GM12878 (cell line): ENCODE measurements around the gene CCNA2. TPM values are rescaled to one million over a fixed set of nuclear protein-coding genes. Genes with fewer than 3 reads are reported as not detected.

Experiments
- ATAC-seq: fragments of 200-7000 bp; cut with Tn5 transposase; 3 replicates; pipeline ENCODE4 v1.9.1; 2020; ENCODE audit warnings: mild to moderate bottlenecking, moderate library complexity
- BruUV-seq: library from RNA; stranded (reverse); fragments of 400-500 nt; replicated peaks from 2 replicates; lab custom pipeline; 2021; lab: Mats Ljungman, UMichigan
- CTCF ChIA-PET: fragments of 300-600 bp; sonication (Branson Sonifier 250); formaldehyde crosslinking; extraction: SDS; loops from one replicate; lab custom pipeline; 2021; ENCODE audit warnings: inconsistent platforms; lab: Yijun Ruan, JAX
- POLR2A ChIA-PET: fragments of 350-600 bp; formaldehyde crosslinking; extraction: SDS; loops from one replicate; lab custom pipeline; 2021; ENCODE audit warnings: inconsistent platforms; lab: Charles Lee
- RAD21 ChIA-PET: fragments of 300-600 bp; sonication (Branson Sonifier 250); formaldehyde crosslinking; loops from one replicate; lab custom pipeline; 2023; ENCODE audit warnings: antibody characterized with exemption; ENCODE audit not compliant: unreplicated experiment; lab: Charles Lee
- SMC1A ChIA-PET: fragments of 300-600 bp; sonication (Branson Sonifier 250); formaldehyde crosslinking; loops from one replicate; lab custom pipeline; 2023; ENCODE audit not compliant: unreplicated experiment, uncharacterized antibody; lab: Charles Lee
- DNase-seq: peaks from one replicate; pipeline ENCODE4 v3.0.0-alpha.2; 2011; ENCODE audit warnings: low read depth, low spot score
- FAIRE-seq: peaks from 3 replicates; lab custom pipeline; 2011; peaks lifted over from hg19 to GRCh38; lab: Jason Lieb, UNC
- H2AFZ ChIP-seq: 2 replicates; pipeline ENCODE4 v1.6.0; 2011; ENCODE audit warnings: low read depth, low read length, control low read depth; ENCODE audit not compliant: control insufficient read depth
- H3K27ac ChIP-seq: 2 replicates; pipeline ENCODE4 v1.5.1; 2011; ENCODE audit warnings: control low read depth; ENCODE audit not compliant: control insufficient read depth, insufficient read depth
- H3K27me3 ChIP-seq, 2 experiments: replicated peaks in 1 of 2; 2 replicates each; pipeline versions ENCODE4 v1.6.0 to v1.6.1; 2011; ENCODE audit warnings: low read length in 1 of 2; ENCODE audit not compliant: control insufficient read depth in 2 of 2, insufficient read depth in 2 of 2
- H3K36me3 ChIP-seq, 2 experiments: 2 replicates each; pipeline ENCODE4 v1.5.1; 2011; ENCODE audit warnings: low read length in 1 of 2; ENCODE audit not compliant: control insufficient read depth in 2 of 2, insufficient read depth in 2 of 2
- H3K4me1 ChIP-seq: 2 replicates; pipeline ENCODE4 v1.6.1; 2011; ENCODE audit warnings: mild to moderate bottlenecking, low read length, moderate library complexity, mixed read lengths; ENCODE audit not compliant: control insufficient read depth, insufficient read depth
- H3K4me2 ChIP-seq: 2 replicates; pipeline ENCODE4 v1.6.0; 2011; ENCODE audit warnings: control low read depth; ENCODE audit not compliant: control insufficient read depth, insufficient read depth
- H3K4me3 ChIP-seq: fragments of 200-600 bp; sonication (generic); 2 replicates; pipeline ENCODE4 v1.5.1; 2016
- H3K79me2 ChIP-seq: 2 replicates; pipeline ENCODE4 v1.6.0; 2011; ENCODE audit warnings: low read length; ENCODE audit not compliant: control insufficient read depth, insufficient read depth
- H3K9ac ChIP-seq: 2 replicates; pipeline ENCODE4 v1.8.0; 2011; ENCODE audit warnings: low read length, control low read depth, mixed read lengths; ENCODE audit not compliant: control insufficient read depth, insufficient read depth
- H3K9me3 ChIP-seq: replicated peaks from 3 replicates; pipeline ENCODE4 v1.5.1; 2011; ENCODE audit warnings: mild to moderate bottlenecking, low read length; ENCODE audit not compliant: control insufficient read depth, insufficient read depth
- H4K20me1 ChIP-seq: 2 replicates; pipeline ENCODE4 v1.6.0; 2011; ENCODE audit not compliant: control insufficient read depth, insufficient read depth
- ZNF207 ChIP-seq: fragments of 450-650 bp; IDR thresholded peaks from 2 replicates; pipeline ENCODE4 v1.6.1; 2014; ENCODE audit warnings: antibody characterized with exemption, mild to moderate bottlenecking, borderline replicate concordance
- ZNF622 ChIP-seq: fragments of 450-650 bp; IDR thresholded peaks from 2 replicates; pipeline ENCODE4 v1.6.1; 2017; ENCODE audit warnings: mild to moderate bottlenecking, inconsistent platforms
- WGBS: methylation state at CpG from one replicate; pipeline ENCODE4 v1.1.6; 2016; ENCODE audit warnings: low lambda C conversion rate; ENCODE audit not compliant: insufficient replicate concordance, insufficient coverage; ENCODE audit errors: missing lambda C conversion rate; 5-methylcytosine and 5-hydroxymethylcytosine counted together
- in situ Hi-C: fragments of 300-500 bp; cut with MboI; formaldehyde crosslinking; loops from 9 replicates; pipeline ENCODE4 v1.14.3; 2018; ENCODE audit warnings: mixed read lengths
- intact Hi-C: fragments of 100-400 bp; cut with micrococcal nuclease; formaldehyde crosslinking; loops from one replicate; pipeline ENCODE4 v1.14.2; 2022; ENCODE audit not compliant: unreplicated experiment
- polyA plus RNA-seq, 11 experiments: library from polyadenylated mRNA; depleted of rRNA in 4 of 11; unstranded in 6 of 11; stranded (reverse) in 5 of 11; fragments of >200 nt; fragmentation: Nextera tagmentation in 4 of 11; fragmentation: Illumina TruSeq in 1 of 11; extraction: Ambion mirVana in 4 of 11; extraction: Trizol in 1 of 11; gene quantifications; 1 replicate in 1 of 11; 2 replicates in 10 of 11; pipeline versions ENCODE4 v1.2.1 to v1.2.3, GENCODE V29; 2011 to 2016; ENCODE audit warnings: inconsistent platforms in 2 of 11, missing spikeins in 2 of 11, low read depth in 1 of 11
- total RNA-seq, 4 experiments: library from RNA; depleted of rRNA in 3 of 4; stranded (reverse); fragments of >200 nt in 3 of 4; fragmentation: Illumina TruSeq in 1 of 4; extraction: Trizol in 1 of 4; gene quantifications; 2 replicates each; pipeline versions ENCODE4 v1.2.1 to v1.2.3, GENCODE V29; 2013 to 2021
- TF ChIP-seq, protein P1 (sequence below): fragments of 450-650 bp; formaldehyde crosslinking; IDR thresholded peaks from 2 replicates; pipeline ENCODE4 v1.4.0; 2020; ENCODE audit warnings: mild to moderate bottlenecking, moderate library complexity
- TF ChIP-seq, protein P2 (sequence below): fragments of 450-650 bp; IDR thresholded peaks from 2 replicates; pipeline ENCODE4 v1.6.1; 2017; ENCODE audit warnings: low read depth, mild to moderate bottlenecking, moderate library complexity

Gene CCNA2
- total and polyA plus RNA-seq, 10 of the 15 experiments (the other 5 are each of a cell fraction or from before 2014, with no cell fraction given): 21.8 to 153 (median 94.5) TPM

DNA sequence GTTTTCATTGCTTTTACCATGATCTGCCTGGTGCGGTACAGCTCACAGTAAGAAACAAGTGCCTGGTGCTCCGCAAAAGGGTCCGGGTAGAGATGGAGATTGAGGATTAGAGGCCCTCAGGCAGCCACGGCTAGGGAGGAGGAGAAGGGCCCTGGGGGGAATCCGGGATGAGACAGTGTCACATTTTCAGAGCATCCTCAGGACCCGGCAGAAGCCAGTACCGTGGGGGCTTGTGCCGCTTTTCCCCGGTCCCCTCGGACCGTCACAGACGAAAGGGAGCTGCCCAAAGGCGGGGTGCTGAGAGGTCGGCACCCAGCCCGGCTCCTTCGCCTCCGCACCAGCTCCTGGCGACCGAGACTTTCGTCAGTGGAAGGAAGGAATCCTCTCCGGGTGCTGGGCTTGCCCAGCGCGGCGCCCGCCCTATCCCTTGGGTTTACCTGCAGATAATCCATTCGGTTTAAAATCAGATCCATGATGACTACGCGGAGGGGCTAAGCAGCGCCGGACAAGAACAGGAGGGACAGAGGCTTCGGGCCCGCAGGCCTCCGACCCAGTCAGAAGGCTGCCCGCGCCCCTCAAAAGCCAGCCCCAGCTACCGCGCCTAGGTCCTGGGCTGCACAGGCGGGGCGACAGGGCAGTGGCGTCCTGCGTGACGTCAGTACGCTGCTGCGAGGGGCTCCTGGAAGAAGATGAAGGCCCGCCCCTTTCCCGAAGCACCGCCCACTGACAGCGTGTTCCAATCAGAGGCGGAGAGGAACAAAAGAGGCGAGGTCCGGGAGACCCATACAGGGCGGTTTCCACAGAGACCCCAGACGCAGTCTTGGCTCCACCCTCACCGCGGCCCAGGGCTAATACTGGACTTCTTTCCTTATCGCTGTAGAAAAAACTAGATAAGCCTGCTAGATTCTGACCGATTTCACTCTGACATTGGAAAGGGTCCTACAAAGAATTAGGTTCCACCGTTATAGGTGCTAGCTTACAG, 46.4 kb upstream of the CCNA2 start, which contains the start of gene BBS7 (continued):
- TF ChIP-seq, protein P1, sequence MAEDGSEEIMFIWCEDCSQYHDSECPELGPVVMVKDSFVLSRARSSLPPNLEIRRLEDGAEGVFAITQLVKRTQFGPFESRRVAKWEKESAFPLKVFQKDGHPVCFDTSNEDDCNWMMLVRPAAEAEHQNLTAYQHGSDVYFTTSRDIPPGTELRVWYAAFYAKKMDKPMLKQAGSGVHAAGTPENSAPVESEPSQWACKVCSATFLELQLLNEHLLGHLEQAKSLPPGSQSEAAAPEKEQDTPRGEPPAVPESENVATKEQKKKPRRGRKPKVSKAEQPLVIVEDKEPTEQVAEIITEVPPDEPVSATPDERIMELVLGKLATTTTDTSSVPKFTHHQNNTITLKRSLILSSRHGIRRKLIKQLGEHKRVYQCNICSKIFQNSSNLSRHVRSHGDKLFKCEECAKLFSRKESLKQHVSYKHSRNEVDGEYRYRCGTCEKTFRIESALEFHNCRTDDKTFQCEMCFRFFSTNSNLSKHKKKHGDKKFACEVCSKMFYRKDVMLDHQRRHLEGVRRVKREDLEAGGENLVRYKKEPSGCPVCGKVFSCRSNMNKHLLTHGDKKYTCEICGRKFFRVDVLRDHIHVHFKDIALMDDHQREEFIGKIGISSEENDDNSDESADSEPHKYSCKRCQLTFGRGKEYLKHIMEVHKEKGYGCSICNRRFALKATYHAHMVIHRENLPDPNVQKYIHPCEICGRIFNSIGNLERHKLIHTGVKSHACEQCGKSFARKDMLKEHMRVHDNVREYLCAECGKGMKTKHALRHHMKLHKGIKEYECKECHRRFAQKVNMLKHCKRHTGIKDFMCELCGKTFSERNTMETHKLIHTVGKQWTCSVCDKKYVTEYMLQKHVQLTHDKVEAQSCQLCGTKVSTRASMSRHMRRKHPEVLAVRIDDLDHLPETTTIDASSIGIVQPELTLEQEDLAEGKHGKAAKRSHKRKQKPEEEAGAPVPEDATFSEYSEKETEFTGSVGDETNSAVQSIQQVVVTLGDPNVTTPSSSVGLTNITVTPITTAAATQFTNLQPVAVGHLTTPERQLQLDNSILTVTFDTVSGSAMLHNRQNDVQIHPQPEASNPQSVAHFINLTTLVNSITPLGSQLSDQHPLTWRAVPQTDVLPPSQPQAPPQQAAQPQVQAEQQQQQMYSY: no peak
- no peak for TF ChIP-seq ZNF622
- no peak for TF ChIP-seq ZNF207

DNA sequence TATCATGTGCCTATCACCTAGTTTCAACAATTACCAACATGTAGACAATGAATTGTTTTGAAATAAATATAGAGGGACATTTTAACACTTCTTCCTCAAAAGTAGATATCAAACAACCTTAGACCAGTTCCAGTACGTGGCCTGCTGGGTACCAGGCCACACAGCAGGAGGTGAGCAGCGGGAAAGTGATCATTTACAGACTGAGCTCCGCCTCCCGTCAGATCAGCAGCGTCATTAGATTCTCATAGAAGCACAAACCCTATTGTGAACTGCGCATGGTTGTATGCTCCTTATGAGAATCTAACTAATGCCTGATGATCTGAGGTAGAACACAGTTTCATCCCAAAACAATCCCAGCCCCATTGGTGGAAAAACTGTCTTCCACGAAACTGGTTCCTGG, 40.1 kb upstream of the CCNA2 start:
- intact Hi-C loops: no loop called here
- Histone ChIP-seq H3K79me2 (no peaks in the 10 kb centered on the region), H3K36me3 (no peaks in the 10 kb centered on the region), H4K20me1 (no peaks in the 10 kb centered on the region)
- FAIRE-seq (no peak), DNase-seq (no peak)
- SMC1A ChIA-PET: interaction anchor here (1.7 kb wide), 1 partner anchor 35 kb away, joined by 7 read pairs; no protein-coding TSS in a partner anchor
- TF ChIP-seq, protein P2, sequence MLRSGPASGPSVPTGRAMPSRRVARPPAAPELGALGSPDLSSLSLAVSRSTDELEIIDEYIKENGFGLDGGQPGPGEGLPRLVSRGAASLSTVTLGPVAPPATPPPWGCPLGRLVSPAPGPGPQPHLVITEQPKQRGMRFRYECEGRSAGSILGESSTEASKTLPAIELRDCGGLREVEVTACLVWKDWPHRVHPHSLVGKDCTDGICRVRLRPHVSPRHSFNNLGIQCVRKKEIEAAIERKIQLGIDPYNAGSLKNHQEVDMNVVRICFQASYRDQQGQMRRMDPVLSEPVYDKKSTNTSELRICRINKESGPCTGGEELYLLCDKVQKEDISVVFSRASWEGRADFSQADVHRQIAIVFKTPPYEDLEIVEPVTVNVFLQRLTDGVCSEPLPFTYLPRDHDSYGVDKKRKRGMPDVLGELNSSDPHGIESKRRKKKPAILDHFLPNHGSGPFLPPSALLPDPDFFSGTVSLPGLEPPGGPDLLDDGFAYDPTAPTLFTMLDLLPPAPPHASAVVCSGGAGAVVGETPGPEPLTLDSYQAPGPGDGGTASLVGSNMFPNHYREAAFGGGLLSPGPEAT: no peak
- TF ChIP-seq, all 136 proteins: peak for 0
- Histone ChIP-seq H3K4me3 (no peak overlapping the region), H3K27me3 (no peaks in the 10 kb centered on the region), H3K9me3 (no peaks in the 10 kb centered on the region), H3K9ac (no peak overlapping the region), H2AFZ (no peak overlapping the region), H3K27ac (no peak overlapping the region), H3K4me2 (no peak overlapping the region), H3K4me1 (no peaks in the 10 kb centered on the region)
- ChIA-PET RAD21 (no interaction called here), POLR2A (no interaction called here), CTCF (interaction anchor here (0.9 kb wide), 1 partner anchor 739 kb away, joined by 3 read pairs; no protein-coding TSS in a partner anchor)
- ATAC-seq: no peak
- WGBS: 83% methylated on average over 7 of the region's 7 CpGs
- in situ Hi-C loops: no loop called here
- BruUV-seq: no TSS peak
